ENCODE results near the gene TST.
"Not testable (repeated sequence)": the region's sequence is repeated elsewhere in the genome, so short reads cannot be mapped to it uniquely, and the experiment has no call there.

Gene TST

GRCh38 chr22:37012262-37012904, 6.9 kb downstream of the TST start:
- DNase-seq = no peak

- DNase-seq = no peak
These were observed 7.8 kb downstream of the TST start for GRCh38 chr22:37011472-37011871.

GRCh38 chr22:37010976-37011375, 8.3 kb downstream of the TST start:
- no peak for DNase-seq

- no peak for DNase-seq
These were observed 9.1 kb downstream of the TST start for GRCh38 chr22:37010174-37010573.

GRCh38 chr22:37009490-37009889, 9.8 kb downstream of the TST start:
- no peak for DNase-seq

- no peak for DNase-seq
These were observed 10.9 kb downstream of the TST start for GRCh38 chr22:37008365-37008764.

- DNase-seq = no peak
These were observed 11.6 kb downstream of the TST start for GRCh38 chr22:37007651-37008050.

GRCh38 chr22:37002633-37003032, 16.6 kb downstream of the TST start:
- no peak for DNase-seq

- DNase-seq = no peak
These were observed 17.4 kb downstream of the TST start for GRCh38 chr22:37001826-37002225.

GRCh38 chr22:37000676-37001534, 18.3 kb downstream of the TST start:
- DNase-seq = no peak

- no peak for DNase-seq
These were observed 19.8 kb downstream of the TST start for GRCh38 chr22:36999463-36999862.

- no peak for DNase-seq
These were observed 20.5 kb downstream of the TST start for GRCh38 chr22:36998620-36999351.

- DNase-seq = no peak
These were observed 21.5 kb downstream of the TST start for GRCh38 chr22:36997746-36998145.

- DNase-seq = no peak
These were observed 28.0 kb downstream of the TST start for GRCh38 chr22:36991206-36991605.

- no peak for DNase-seq
These were observed 28.8 kb downstream of the TST start for GRCh38 chr22:36990457-36990856.

GRCh38 chr22:36989012-36989411, 30.2 kb downstream of the TST start:
- not testable (repeated sequence) for DNase-seq

- DNase-seq = no peak
These were observed 31.0 kb downstream of the TST start for GRCh38 chr22:36988075-36988832.

- no peak for DNase-seq
These were observed 32.9 kb downstream of the TST start for GRCh38 chr22:36986242-36986821.

- no peak for DNase-seq
These were observed 33.9 kb downstream of the TST start for GRCh38 chr22:36985211-36985889.

- no peak for DNase-seq
These were observed 37.1 kb downstream of the TST start for GRCh38 chr22:36982136-36982535.

- DNase-seq = no peak
These were observed 37.9 kb downstream of the TST start for GRCh38 chr22:36981247-36981775.
